Medulla oblongata (tissue), 1 donor: ENCODE data around the gene PC.
A peak's percentile ranks its signal among the peaks of the same experiment; 100 is the strongest.
"Not testable (repeated sequence)": the region's sequence is repeated elsewhere in the genome, so short reads cannot be mapped to it uniquely, and the experiment has no call there.

Source experiments
- DNase-seq: peaks from one replicate; pipeline ENCODE4 v3.0.0-alpha.2; 2015; ENCODE audit errors: extremely low spot score

Gene PC

GRCh38 chr11:66981976-66982578 is 23.9 kb upstream of the PC start:
- peak; percentile 73 for DNase-seq

GRCh38 chr11:66979336-66979980 is 21.3 kb upstream of the PC start:
- DNase-seq = no peak

- no peak for DNase-seq
These were observed 20.5 kb upstream of the PC start for GRCh38 chr11:66978717-66979116.

GRCh38 chr11:66978229-66978628 is 20.0 kb upstream of the PC start:
- DNase-seq = no peak

GRCh38 chr11:66976925-66977324 is 18.7 kb upstream of the PC start:
- DNase-seq = no peak

- no peak for DNase-seq
These were observed 17.9 kb upstream of the PC start for GRCh38 chr11:66976028-66976467.

- DNase-seq = no peak
These were observed 17.3 kb upstream of the PC start for GRCh38 chr11:66975405-66976027.

GRCh38 chr11:66974724-66975404 is 16.7 kb upstream of the PC start, which contains the start of gene C11orf86:
TSS of gene C11orf86 (plus strand) at chr11:66975304. CDS start at chr11:66975363, 59 bp downstream.
- no peak for DNase-seq

- peak; percentile 21 for DNase-seq
These were observed 15.9 kb upstream of the PC start for GRCh38 chr11:66973956-66974580.

- no peak for DNase-seq
These were observed 13.3 kb upstream of the PC start for GRCh38 chr11:66971488-66971887.

GRCh38 chr11:66970807-66971442 is 12.7 kb upstream of the PC start:
- no peak for DNase-seq

GRCh38 chr11:66970371-66970806 is 12.2 kb upstream of the PC start:
- no peak for DNase-seq

- no peak for DNase-seq
These were observed 11.5 kb upstream of the PC start for GRCh38 chr11:66969584-66970225.

- no peak for DNase-seq
These were observed 9.7 kb upstream of the PC start for GRCh38 chr11:66967670-66968425.

- no peak for DNase-seq
These were observed 8.2 kb upstream of the PC start for GRCh38 chr11:66966351-66966750.

GRCh38 chr11:66964495-66964894 is 6.3 kb upstream of the PC start:
- DNase-seq = no peak

GRCh38 chr11:66962801-66963200 is 4.6 kb upstream of the PC start:
- no peak for DNase-seq

- no peak for DNase-seq
These were observed 4.1 kb upstream of the PC start for GRCh38 chr11:66962247-66962646.

- not testable (repeated sequence) for DNase-seq
These were observed 3.6 kb upstream of the PC start for GRCh38 chr11:66961691-66962213.

- no peak for DNase-seq
These were observed 732 bp upstream of the PC start for GRCh38 chr11:66958956-66959274.

GRCh38 chr11:66957971-66958231 is 282 bp downstream of the PC start:
- no peak for DNase-seq
